Neural cell (in vitro differentiated cells): ENCODE data around the gene C11orf54. TPM values are rescaled to one million over a fixed set of nuclear protein-coding genes. Genes with fewer than 3 reads are reported as not detected.

ENCODE experiments used
- H2AFZ ChIP-seq: fragments of 200-600, 300-800 bp; sonication (generic), shearing (Covaris generic); 2 replicates; pipeline ENCODE4 v1.6.0; 2014; ENCODE audit warnings: low read depth, mild to moderate bottlenecking, antibody characterized with exemption, low read length, moderate library complexity
- H3F3A ChIP-seq: fragments of 200-600 bp; shearing (Covaris generic); 2 replicates; pipeline ENCODE4 v1.6.1; 2016; ENCODE audit warnings: mild to moderate bottlenecking, moderate library complexity, mixed read lengths, antibody characterized with exemption, low read length; ENCODE audit not compliant: insufficient read depth, poor library complexity, severe bottlenecking
- H3K27ac ChIP-seq: fragments of 200-600, 300-800 bp; sonication (generic), shearing (Covaris generic); 2 replicates; pipeline ENCODE4 v1.5.1; 2014; ENCODE audit warnings: mild to moderate bottlenecking, low read length, moderate library complexity
- H3K27me3 ChIP-seq: fragments of 300-800, 200-600 bp; sonication (generic), shearing (Covaris generic); 2 replicates; pipeline ENCODE4 v1.6.0; 2014; ENCODE audit warnings: mild to moderate bottlenecking, low read depth, low read length, moderate library complexity; ENCODE audit not compliant: insufficient read depth
- H3K36me3 ChIP-seq: fragments of 300-800, 200-600 bp; sonication (generic), shearing (Covaris generic); 2 replicates; pipeline ENCODE4 v1.5.1; 2014; ENCODE audit warnings: mild to moderate bottlenecking, antibody characterized with exemption, low read length, moderate library complexity; ENCODE audit not compliant: insufficient read depth
- H3K4me2 ChIP-seq: fragments of 300-800, 200-600 bp; sonication (generic), shearing (Covaris generic); 2 replicates; pipeline ENCODE4 v1.6.0; 2014; ENCODE audit warnings: mild to moderate bottlenecking, low read length
- H3K4me3 ChIP-seq: fragments of 300-800, 200-600 bp; sonication (generic), shearing (Covaris generic); 2 replicates; pipeline ENCODE4 v1.5.1; 2014; ENCODE audit warnings: mild to moderate bottlenecking, low read length, moderate library complexity
- H3K79me2 ChIP-seq: fragments of 200-600 bp; shearing (Covaris generic); replicated peaks from 2 replicates; pipeline ENCODE4 v1.6.0; 2014; ENCODE audit warnings: mild to moderate bottlenecking, low read length, moderate library complexity; ENCODE audit not compliant: insufficient read depth
- H3K9ac ChIP-seq: fragments of 300-800, 200-600 bp; sonication (generic), shearing (Covaris generic); 2 replicates; pipeline ENCODE4 v1.6.1; 2016; ENCODE audit warnings: mild to moderate bottlenecking, low read length, mixed read lengths
- H3K9me2 ChIP-seq: fragments of 200-600 bp; shearing (Covaris generic); 2 replicates; pipeline ENCODE4 v1.6.1; 2016; ENCODE audit warnings: mild to moderate bottlenecking, low read length, mixed read lengths; ENCODE audit not compliant: insufficient read depth
- H3K9me3 ChIP-seq: fragments of 200-600, 300-800 bp; sonication (generic), shearing (Covaris generic); 2 replicates; pipeline ENCODE4 v1.6.1; 2016; ENCODE audit warnings: mild to moderate bottlenecking, mixed run types, low read length, moderate library complexity, mixed read lengths
- H4K20me1 ChIP-seq: fragments of 200-600 bp; shearing (Covaris generic); 2 replicates; pipeline ENCODE4 v1.6.1; 2016; ENCODE audit warnings: mild to moderate bottlenecking, mixed run types; ENCODE audit not compliant: insufficient read depth
- CTCF ChIP-seq: fragments of 450-650 bp; IDR thresholded peaks from 2 replicates; pipeline ENCODE4 v1.5.1; 2014; ENCODE audit warnings: antibody characterized with exemption, mild to moderate bottlenecking, moderate library complexity; ENCODE audit not compliant: poor library complexity, severe bottlenecking
- EP300 ChIP-seq: fragments of 450-650 bp; conservative IDR thresholded peaks from 2 replicates; pipeline ENCODE4 v1.6.1; 2014; ENCODE audit warnings: antibody characterized with exemption, mild to moderate bottlenecking, moderate library complexity; ENCODE audit not compliant: poor library complexity, severe bottlenecking
- EZH2 ChIP-seq: fragments of 200-600, 300-800 bp; shearing (Covaris generic), sonication (generic); IDR thresholded peaks from 2 replicates; pipeline ENCODE4 v1.6.1; 2014; ENCODE audit warnings: antibody characterized with exemption, low read length, borderline replicate concordance, mild to moderate bottlenecking; ENCODE audit not compliant: insufficient read depth, poor library complexity, severe bottlenecking
- MXI1 ChIP-seq: fragments of 450-650 bp; conservative IDR thresholded peaks from 2 replicates; pipeline ENCODE4 v1.6.1; 2014; ENCODE audit warnings: antibody characterized with exemption, mild to moderate bottlenecking; ENCODE audit not compliant: poor library complexity, severe bottlenecking
- POLR2AphosphoS5 ChIP-seq: IDR thresholded peaks from 2 replicates; pipeline ENCODE4 v1.6.1; 2012
- RAD21 ChIP-seq: fragments of 450-650 bp; conservative IDR thresholded peaks from 2 replicates; pipeline ENCODE4 v1.6.1; 2014; ENCODE audit warnings: antibody characterized with exemption, mild to moderate bottlenecking, moderate library complexity
- SMC3 ChIP-seq: fragments of 450-650 bp; conservative IDR thresholded peaks from 2 replicates; pipeline ENCODE4 v1.6.1; 2014; ENCODE audit warnings: antibody characterized with exemption, mild to moderate bottlenecking, moderate library complexity; ENCODE audit not compliant: poor library complexity
- TAF1 ChIP-seq: IDR thresholded peaks from 2 replicates; pipeline ENCODE4 v1.6.1; 2012; ENCODE audit warnings: low read depth
- polyA plus RNA-seq: library from polyadenylated mRNA; depleted of rRNA; stranded (reverse); fragments of >200 nt; gene quantifications from 2 replicates; pipeline ENCODE4 v1.2.3, GENCODE V29; 2014
- TF ChIP-seq, protein P1 (sequence below): IDR thresholded peaks from 2 replicates; pipeline ENCODE4 v1.6.1; 2012; ENCODE audit warnings: borderline replicate concordance

The C11orf54 gene
- polyA plus RNA-seq, 1 donor from 2014 or later: 35.0 TPM

GRCh38 chr11:93746101-93746500 lies 4.6 kb downstream of the C11orf54 start:
- Histone ChIP-seq H3K36me3 (no peaks in the 10 kb centered on the region), H3K27me3 (no peaks in the 10 kb centered on the region), H3K27ac (no peak overlapping the region), H4K20me1 (no peaks in the 10 kb centered on the region), H3K9me2 (no peaks in the 10 kb centered on the region), H3F3A (no peaks in the 10 kb centered on the region), H3K9me3 (no peaks in the 10 kb centered on the region), H3K9ac (no peak overlapping the region), H2AFZ (no peak overlapping the region), H3K79me2 (peaks cover 12% of the 10 kb centered on the region), H3K4me3 (no peak overlapping the region), H3K4me2 (no peak overlapping the region)
- no peak for TF ChIP-seq RAD21
- TF ChIP-seq EZH2: no peak

GRCh38 chr11:93747122-93747521 lies 5.7 kb downstream of the C11orf54 start:
- Histone ChIP-seq H3K9me3 (no peaks in the 10 kb centered on the region), H3F3A (no peaks in the 10 kb centered on the region), H3K79me2 (peaks cover 7% of the 10 kb centered on the region), H3K27me3 (no peaks in the 10 kb centered on the region), H3K27ac (no peak overlapping the region), H3K4me2 (no peak overlapping the region), H3K36me3 (no peaks in the 10 kb centered on the region), H3K9ac (no peak overlapping the region), H4K20me1 (no peaks in the 10 kb centered on the region), H3K9me2 (no peaks in the 10 kb centered on the region), H2AFZ (no peak overlapping the region), H3K4me3 (no peak overlapping the region)
- TF ChIP-seq SMC3: no peak
- TF ChIP-seq EZH2: no peak
- no peak for TF ChIP-seq POLR2AphosphoS5
- no peak for TF ChIP-seq RAD21
- no peak for TF ChIP-seq EP300

DNA sequence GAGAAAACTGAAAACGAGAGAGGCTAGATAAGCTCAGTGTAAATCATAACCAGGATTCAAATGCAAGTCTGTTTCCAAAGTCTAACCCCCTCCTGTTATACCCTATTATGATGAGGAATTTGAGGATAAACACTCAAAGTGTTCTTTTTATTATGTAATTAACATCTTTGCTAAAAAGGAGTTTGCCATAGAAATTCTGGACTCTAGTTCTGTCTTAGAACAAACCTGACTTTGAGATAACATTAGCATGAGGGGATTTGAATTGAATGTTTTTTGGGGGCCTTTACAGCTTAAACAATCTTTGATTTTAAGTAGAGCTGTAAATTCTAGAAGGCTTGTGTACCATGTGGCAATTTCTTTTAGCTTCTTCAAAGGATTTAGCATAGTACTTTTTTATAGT lies 9.5 kb downstream of the C11orf54 start:
- no peaks in the 10 kb centered on the region for H3K9me3 ChIP-seq
- no peaks in the 10 kb centered on the region for H3F3A ChIP-seq
- H3K9me2 ChIP-seq: no peaks in the 10 kb centered on the region
- no peak overlapping the region for H2AFZ ChIP-seq
- no peak overlapping the region for H3K4me2 ChIP-seq
- H3K4me3 ChIP-seq: no peak overlapping the region
- no peak for TF ChIP-seq CTCF
- TF ChIP-seq, protein P1, sequence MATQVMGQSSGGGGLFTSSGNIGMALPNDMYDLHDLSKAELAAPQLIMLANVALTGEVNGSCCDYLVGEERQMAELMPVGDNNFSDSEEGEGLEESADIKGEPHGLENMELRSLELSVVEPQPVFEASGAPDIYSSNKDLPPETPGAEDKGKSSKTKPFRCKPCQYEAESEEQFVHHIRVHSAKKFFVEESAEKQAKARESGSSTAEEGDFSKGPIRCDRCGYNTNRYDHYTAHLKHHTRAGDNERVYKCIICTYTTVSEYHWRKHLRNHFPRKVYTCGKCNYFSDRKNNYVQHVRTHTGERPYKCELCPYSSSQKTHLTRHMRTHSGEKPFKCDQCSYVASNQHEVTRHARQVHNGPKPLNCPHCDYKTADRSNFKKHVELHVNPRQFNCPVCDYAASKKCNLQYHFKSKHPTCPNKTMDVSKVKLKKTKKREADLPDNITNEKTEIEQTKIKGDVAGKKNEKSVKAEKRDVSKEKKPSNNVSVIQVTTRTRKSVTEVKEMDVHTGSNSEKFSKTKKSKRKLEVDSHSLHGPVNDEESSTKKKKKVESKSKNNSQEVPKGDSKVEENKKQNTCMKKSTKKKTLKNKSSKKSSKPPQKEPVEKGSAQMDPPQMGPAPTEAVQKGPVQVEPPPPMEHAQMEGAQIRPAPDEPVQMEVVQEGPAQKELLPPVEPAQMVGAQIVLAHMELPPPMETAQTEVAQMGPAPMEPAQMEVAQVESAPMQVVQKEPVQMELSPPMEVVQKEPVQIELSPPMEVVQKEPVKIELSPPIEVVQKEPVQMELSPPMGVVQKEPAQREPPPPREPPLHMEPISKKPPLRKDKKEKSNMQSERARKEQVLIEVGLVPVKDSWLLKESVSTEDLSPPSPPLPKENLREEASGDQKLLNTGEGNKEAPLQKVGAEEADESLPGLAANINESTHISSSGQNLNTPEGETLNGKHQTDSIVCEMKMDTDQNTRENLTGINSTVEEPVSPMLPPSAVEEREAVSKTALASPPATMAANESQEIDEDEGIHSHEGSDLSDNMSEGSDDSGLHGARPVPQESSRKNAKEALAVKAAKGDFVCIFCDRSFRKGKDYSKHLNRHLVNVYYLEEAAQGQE: no peak
- no peak for TF ChIP-seq EP300
- no peak for TF ChIP-seq RAD21
- no peak for TF ChIP-seq SMC3
- no peak for TF ChIP-seq EZH2
- TF ChIP-seq TAF1: no peak
- no peak for TF ChIP-seq MXI1
- no peak for TF ChIP-seq POLR2AphosphoS5
- peaks cover 4% of the 10 kb centered on the region for H3K36me3 ChIP-seq
- no peaks in the 10 kb centered on the region for H4K20me1 ChIP-seq
- no peaks in the 10 kb centered on the region for H3K79me2 ChIP-seq
- no peak overlapping the region for H3K9ac ChIP-seq
- no peaks in the 10 kb centered on the region for H3K27me3 ChIP-seq
- H3K27ac ChIP-seq: no peak overlapping the region
